ENCODE measurements around the gene CLRN3. TPM values are rescaled to one million over a fixed set of nuclear protein-coding genes. Genes with fewer than 3 reads are reported as not detected.

CLRN3 gene
- polyA plus RNA-seq, 2 of the 4 experiments (the other 2 are of a cell fraction), result 0.08 TPM; not detected in 1

DNA sequence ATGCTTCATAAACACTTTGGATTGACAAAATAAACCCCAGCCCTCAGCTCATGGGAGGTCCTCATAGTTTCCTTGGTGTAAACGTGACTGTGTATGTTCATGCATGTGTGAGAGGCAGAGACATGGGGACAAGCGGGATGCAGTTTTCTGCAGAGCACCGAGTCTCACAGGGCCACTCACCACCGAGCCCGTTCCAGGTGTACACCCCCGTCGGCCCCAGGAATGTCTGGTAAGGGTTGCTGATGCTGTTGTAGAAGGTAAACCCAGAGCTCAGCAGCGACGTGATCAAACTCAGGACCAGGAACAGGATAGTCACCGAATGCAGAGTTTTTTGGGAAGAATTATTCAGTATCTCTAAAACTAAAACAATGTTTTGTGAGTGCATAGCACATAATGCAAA is 9.2 kb downstream of the CLRN3 start (continued):
- no peak for TF ChIP-seq ZC3H11A (IDR thresholded peaks at IDR 0.05)
- TF ChIP-seq POLR2A (IDR thresholded peaks at IDR 0.05; ENCODE audit: low read length), result no peak
- TF ChIP-seq HEYL (CRISPR knock-in tag; IDR thresholded peaks at IDR 0.05), result no peak
- TF ChIP-seq MAZ (IDR thresholded peaks at IDR 0.05; ENCODE audit: borderline replicate concordance, low read depth, low read length), result no peak
- no peak for TF ChIP-seq HOXB5 (CRISPR knock-in tag; IDR thresholded peaks at IDR 0.05)

DNA sequence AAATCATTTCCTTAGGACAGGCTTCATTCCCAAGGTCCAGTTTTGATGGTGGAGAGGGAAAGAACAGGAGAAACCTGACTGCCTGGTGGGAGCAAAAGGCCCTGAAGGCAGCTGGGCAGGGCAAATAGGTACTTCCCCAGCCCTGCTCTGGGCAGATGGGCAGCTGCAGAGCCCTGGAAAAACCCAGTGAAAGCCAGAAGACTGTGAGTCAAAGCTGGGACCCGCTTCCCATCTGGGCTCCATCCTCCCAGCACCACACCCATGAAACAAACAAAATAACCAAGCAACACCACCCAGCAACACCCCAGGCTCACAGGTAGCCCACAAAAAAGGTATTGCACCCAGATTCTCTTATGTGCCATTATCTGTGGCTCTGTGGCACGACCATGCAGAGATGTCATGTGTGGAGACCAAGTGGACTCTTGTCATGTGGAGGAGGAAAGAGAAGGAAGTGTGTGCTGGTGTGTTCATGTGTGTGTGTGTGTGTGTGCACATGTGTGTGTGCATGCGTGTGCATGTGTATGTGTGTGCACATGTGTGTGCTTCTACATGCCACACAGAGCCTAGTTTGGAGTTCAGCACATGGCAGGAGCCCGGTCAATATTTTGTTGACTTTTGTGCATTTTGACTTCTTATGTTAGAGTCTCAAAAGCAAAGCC is 9.8 kb downstream of the CLRN3 start:
- ChIA-PET CTCF (interaction anchor here (0.9 to 1.2 kb wide), 2 partner anchors 20 to 28 kb away, joined by 3 read pairs; no protein-coding TSS in a partner anchor), POLR2A (no interaction called here)
- Histone ChIP-seq H3K4me1 (no peaks in the 10 kb centered on the region), H3K9me3 (no peaks in the 10 kb centered on the region), H3K27ac (no peak overlapping the region), H3K4me3 (no peak overlapping the region), H3K4me2 (no peak overlapping the region)
- WGBS (ENCODE audit: missing lambda C conversion rate), result 22% methylated on average over 4 of the region's 4 CpGs
- no peak for ATAC-seq
- TF ChIP-seq HOXB5 (CRISPR knock-in tag; IDR thresholded peaks at IDR 0.05), result no peak
- no peak for TF ChIP-seq EHMT2 (IDR thresholded peaks at IDR 0.05; ENCODE audit: low read depth)
- TF ChIP-seq, protein P1, sequence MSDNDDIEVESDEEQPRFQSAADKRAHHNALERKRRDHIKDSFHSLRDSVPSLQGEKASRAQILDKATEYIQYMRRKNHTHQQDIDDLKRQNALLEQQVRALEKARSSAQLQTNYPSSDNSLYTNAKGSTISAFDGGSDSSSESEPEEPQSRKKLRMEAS (IDR thresholded peaks at IDR 0.05), result no peak
- TF ChIP-seq HDAC2 (IDR thresholded peaks at IDR 0.05), result no peak
- no peak for TF ChIP-seq GATA3 (IDR thresholded peaks at IDR 0.05; ENCODE audit: borderline replicate concordance)
- no peak for FAIRE-seq
- no peak for DNase-seq (ENCODE audit: low read depth in 1 of 2, low spot score in 1 of 2)

DNA sequence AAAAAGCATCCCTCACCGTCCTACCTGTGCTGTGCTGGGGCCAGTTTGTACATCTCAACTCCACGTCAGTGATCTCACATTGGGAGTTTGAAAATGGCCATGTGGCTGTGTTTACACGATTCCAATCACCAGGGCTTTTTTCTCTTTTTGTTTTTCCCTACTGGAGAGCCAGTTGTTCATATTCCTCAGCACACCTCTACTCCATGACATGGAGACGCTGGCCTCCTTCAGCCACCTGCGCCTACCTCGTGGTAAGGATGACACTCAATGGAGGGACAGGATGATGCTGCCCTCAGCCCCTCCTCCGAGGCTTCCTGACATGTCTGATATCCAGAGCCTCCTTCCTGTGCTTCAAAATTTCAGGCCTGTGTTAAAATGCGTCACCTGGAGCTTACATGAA is 10.3 kb downstream of the CLRN3 start:
- TF ChIP-seq HDAC2 (IDR thresholded peaks at IDR 0.05) (no peak), HEYL (CRISPR knock-in tag; IDR thresholded peaks at IDR 0.05) (no peak)
- TF ChIP-seq, protein P2, sequence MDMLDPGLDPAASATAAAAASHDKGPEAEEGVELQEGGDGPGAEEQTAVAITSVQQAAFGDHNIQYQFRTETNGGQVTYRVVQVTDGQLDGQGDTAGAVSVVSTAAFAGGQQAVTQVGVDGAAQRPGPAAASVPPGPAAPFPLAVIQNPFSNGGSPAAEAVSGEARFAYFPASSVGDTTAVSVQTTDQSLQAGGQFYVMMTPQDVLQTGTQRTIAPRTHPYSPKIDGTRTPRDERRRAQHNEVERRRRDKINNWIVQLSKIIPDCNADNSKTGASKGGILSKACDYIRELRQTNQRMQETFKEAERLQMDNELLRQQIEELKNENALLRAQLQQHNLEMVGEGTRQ (IDR thresholded peaks at IDR 0.05), result no peak
- H3K4me3 ChIP-seq, result no peak overlapping the region
- FAIRE-seq (no peak), DNase-seq (ENCODE audit: low read depth in 1 of 2, low spot score in 1 of 2) (no peak), ATAC-seq (no peak)
- 31% methylated on average over 8 of the region's 8 CpGs for WGBS (ENCODE audit: missing lambda C conversion rate)
- no peak overlapping the region for H3K27ac ChIP-seq
- no peaks in the 10 kb centered on the region for H3K9me3 ChIP-seq
- H3K4me1 ChIP-seq, result no peaks in the 10 kb centered on the region
- H3K4me2 ChIP-seq, result no peak overlapping the region
- ChIA-PET POLR2A (no interaction called here), CTCF (no interaction called here)

DNA sequence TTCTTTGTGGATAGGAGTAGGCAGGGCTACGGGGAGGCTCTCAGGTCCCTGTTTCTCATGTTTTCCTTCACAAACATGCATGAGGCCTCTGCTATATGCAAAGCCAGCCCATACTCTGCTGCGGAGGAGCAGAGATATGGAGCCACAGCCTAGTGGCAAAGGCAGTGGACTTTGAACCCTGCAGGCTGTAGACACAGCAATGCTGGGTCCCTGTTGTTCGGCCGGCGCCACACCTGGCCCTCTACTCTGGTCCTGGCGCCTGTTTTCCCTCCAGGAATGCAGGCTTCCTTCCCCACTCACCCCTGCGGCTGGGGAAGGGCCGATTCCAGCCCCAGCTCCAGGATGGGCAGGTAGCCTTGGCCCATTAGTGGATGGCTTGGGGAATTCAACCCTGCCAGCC is 11.5 kb downstream of the CLRN3 start:
- CTCF ChIA-PET, result interaction anchor here (1.4 kb wide), 1 partner anchor 27 kb away, joined by 5 read pairs; no protein-coding TSS in a partner anchor

DNA sequence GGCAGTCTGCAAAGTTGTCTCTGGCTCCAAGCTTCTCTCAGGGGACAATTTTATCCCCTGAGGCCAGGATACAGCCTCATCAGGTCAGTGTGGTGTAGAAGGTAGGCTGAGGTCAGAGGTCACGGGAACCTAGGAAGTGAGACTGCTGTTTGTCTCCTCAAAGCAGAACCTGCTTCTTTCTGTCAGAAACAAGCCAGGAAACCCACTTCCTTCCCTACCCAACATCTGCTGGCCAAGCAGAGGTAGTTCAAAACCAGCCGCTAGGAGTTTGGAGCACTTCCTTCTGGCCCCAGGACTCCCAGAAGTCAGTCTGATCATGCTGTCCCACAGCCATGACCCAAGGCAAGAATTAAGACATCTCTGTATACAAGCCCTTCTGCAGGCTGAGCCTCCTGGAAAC is 12.2 kb downstream of the CLRN3 start:
- H3K27ac ChIP-seq, result no peak overlapping the region
- H3K4me2 ChIP-seq, result no peak overlapping the region
- no peak for DNase-seq (ENCODE audit: low read depth in 1 of 2, low spot score in 1 of 2)
- no peak overlapping the region for H3K4me3 ChIP-seq
- POLR2A ChIA-PET, result no interaction called here
- ATAC-seq, result no peak
- H3K4me1 ChIP-seq, result no peaks in the 10 kb centered on the region
- CTCF ChIA-PET, result interaction anchor here (1.4 kb wide), 1 partner anchor 26 kb away, joined by 5 read pairs; no protein-coding TSS in a partner anchor
- no peaks in the 10 kb centered on the region for H3K9me3 ChIP-seq
- FAIRE-seq, result no peak
- 33% methylated on average over 1 of the region's 2 CpGs for WGBS (ENCODE audit: missing lambda C conversion rate)
- TF ChIP-seq ZNF302 (CRISPR knock-in tag; IDR thresholded peaks at IDR 0.05) (no peak), EHMT2 (IDR thresholded peaks at IDR 0.05; ENCODE audit: low read depth) (no peak), KDM5A (IDR thresholded peaks at IDR 0.05) (no peak), ZFP36 (IDR thresholded peaks at IDR 0.05; ENCODE audit: borderline replicate concordance, partially characterized antibody) (no peak), SREBF2 (IDR thresholded peaks at IDR 0.05) (no peak), CHD4 (IDR thresholded peaks at IDR 0.05; ENCODE audit: borderline replicate concordance) (no peak), POLR2AphosphoS2 (conservative IDR thresholded peaks at IDR 0.05; ENCODE audit: low read length) (no peak), EP300 (IDR thresholded peaks at IDR 0.05) (no peak), JUN (IDR thresholded peaks at IDR 0.05) (no peak), ESRRA (IDR thresholded peaks at IDR 0.05; ENCODE audit: borderline replicate concordance, low read length) (no peak)
- TF ChIP-seq, protein P3, sequence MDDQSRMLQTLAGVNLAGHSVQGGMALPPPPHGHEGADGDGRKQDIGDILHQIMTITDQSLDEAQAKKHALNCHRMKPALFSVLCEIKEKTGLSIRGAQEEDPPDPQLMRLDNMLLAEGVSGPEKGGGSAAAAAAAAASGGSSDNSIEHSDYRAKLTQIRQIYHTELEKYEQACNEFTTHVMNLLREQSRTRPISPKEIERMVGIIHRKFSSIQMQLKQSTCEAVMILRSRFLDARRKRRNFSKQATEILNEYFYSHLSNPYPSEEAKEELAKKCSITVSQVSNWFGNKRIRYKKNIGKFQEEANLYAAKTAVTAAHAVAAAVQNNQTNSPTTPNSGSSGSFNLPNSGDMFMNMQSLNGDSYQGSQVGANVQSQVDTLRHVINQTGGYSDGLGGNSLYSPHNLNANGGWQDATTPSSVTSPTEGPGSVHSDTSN (IDR thresholded peaks at IDR 0.05), result no peak
- TF ChIP-seq, protein P4, sequence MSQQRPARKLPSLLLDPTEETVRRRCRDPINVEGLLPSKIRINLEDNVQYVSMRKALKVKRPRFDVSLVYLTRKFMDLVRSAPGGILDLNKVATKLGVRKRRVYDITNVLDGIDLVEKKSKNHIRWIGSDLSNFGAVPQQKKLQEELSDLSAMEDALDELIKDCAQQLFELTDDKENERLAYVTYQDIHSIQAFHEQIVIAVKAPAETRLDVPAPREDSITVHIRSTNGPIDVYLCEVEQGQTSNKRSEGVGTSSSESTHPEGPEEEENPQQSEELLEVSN (IDR thresholded peaks at IDR 0.05; ENCODE audit: borderline replicate concordance, low read depth), result no peak

More for the DNA sequence above, 11.5 kb downstream of the CLRN3 start:
- ATAC-seq, result no peak
- H3K4me3 ChIP-seq, result no peak overlapping the region
- H3K4me2 ChIP-seq, result no peak overlapping the region
- no peaks in the 10 kb centered on the region for H3K9me3 ChIP-seq
- no peak for TF ChIP-seq PHF8 (IDR thresholded peaks at IDR 0.05; ENCODE audit: borderline replicate concordance, low read depth)
- TF ChIP-seq EHF (CRISPR knock-in tag; IDR thresholded peaks at IDR 0.05), result no peak
- TF ChIP-seq CBX8 (IDR thresholded peaks at IDR 0.05), result no peak
- TF ChIP-seq, protein P1 (IDR thresholded peaks at IDR 0.05), result no peak
- TF ChIP-seq TFCP2L1 (CRISPR knock-in tag; IDR thresholded peaks at IDR 0.05), result no peak
- no peak for TF ChIP-seq RCOR1 (IDR thresholded peaks at IDR 0.05; ENCODE audit: low read depth, low read length)
- no peak for TF ChIP-seq EHMT2 (IDR thresholded peaks at IDR 0.05; ENCODE audit: low read depth)
- TF ChIP-seq, protein P2 (IDR thresholded peaks at IDR 0.05), result no peak
- no peak for TF ChIP-seq KDM1A (IDR thresholded peaks at IDR 0.05; ENCODE audit: low read depth)
- TF ChIP-seq CEBPB (IDR thresholded peaks at IDR 0.05), result no peak
- TF ChIP-seq GATA3 (IDR thresholded peaks at IDR 0.05; ENCODE audit: borderline replicate concordance), result no peak
- TF ChIP-seq HDAC2 (IDR thresholded peaks at IDR 0.05), result no peak
- no peak for TF ChIP-seq MAZ (IDR thresholded peaks at IDR 0.05; ENCODE audit: borderline replicate concordance, low read depth, low read length)
- no peak for TF ChIP-seq RAD21 (conservative IDR thresholded peaks at IDR 0.05 in 1 of 2, IDR thresholded peaks at IDR 0.05 in 1 of 2)
- no peaks in the 10 kb centered on the region for H3K4me1 ChIP-seq
- POLR2A ChIA-PET, result no interaction called here
- no peak overlapping the region for H3K27ac ChIP-seq
- WGBS (ENCODE audit: missing lambda C conversion rate), result 44% methylated on average over 8 of the region's 8 CpGs
- DNase-seq (ENCODE audit: low read depth in 1 of 2, low spot score in 1 of 2), result no peak
- no peak for FAIRE-seq

All from A549 (cell line).